Memory B cell (primary cell): Measurements from ENCODE around the gene VWDE.
"Not testable (repeated sequence)": the region's sequence is repeated elsewhere in the genome, so short reads cannot be mapped to it uniquely, and the experiment has no call there.

Source experiments
- ATAC-seq: fragments of 150-1000 bp; cut with Tn5 transposase; 2 replicates; pipeline ENCODE4 v1.10.0; 2021; ENCODE audit warnings: low read depth, mild to moderate bottlenecking, moderate library complexity
- DNase-seq, 2 donors: peaks; one replicate each; pipeline ENCODE4 v3.0.0; 2022; ENCODE audit warnings: low spot score in 2 of 2
- H3K27ac Mint-ChIP-seq: one replicate; pipeline ENCODE4 v1.8.0; 2022; ENCODE audit warnings: mild to moderate bottlenecking, moderate library complexity, mixed read lengths
- H3K27me3 Mint-ChIP-seq: one replicate; pipeline ENCODE4 v1.8.0; 2022; ENCODE audit warnings: mixed read lengths
- H3K36me3 Mint-ChIP-seq: one replicate; pipeline ENCODE4 v1.8.0; 2022; ENCODE audit warnings: mild to moderate bottlenecking, mixed read lengths
- H3K4me1 Mint-ChIP-seq: one replicate; pipeline ENCODE4 v1.8.0; 2022; ENCODE audit warnings: mixed read lengths
- H3K4me3 Mint-ChIP-seq: one replicate; pipeline ENCODE4 v1.8.0; 2022; ENCODE audit warnings: mild to moderate bottlenecking, moderate library complexity, mixed read lengths
- H3K9me3 Mint-ChIP-seq: one replicate; pipeline ENCODE4 v1.8.0; 2022; ENCODE audit warnings: mixed read lengths

The VWDE gene

GRCh38 chr7:12422554-12423320 lies 19.1 kb upstream of the VWDE start:
- Mint-ChIP-seq H3K27me3 (peaks cover 2% of the 10 kb centered on the region), H3K4me3 (no peak overlapping the region), H3K9me3 (peaks cover 2% of the 10 kb centered on the region), H3K36me3 (no peaks in the 10 kb centered on the region), H3K4me1 (no peaks in the 10 kb centered on the region), H3K27ac (no peak overlapping the region)
- ATAC-seq = no peak
- DNase-seq = no peak

- Mint-ChIP-seq H3K4me1 (no peaks in the 10 kb centered on the region), H3K9me3 (peaks cover 4% of the 10 kb centered on the region), H3K4me3 (no peak overlapping the region), H3K36me3 (no peaks in the 10 kb centered on the region), H3K27ac (no peak overlapping the region), H3K27me3 (no peaks in the 10 kb centered on the region)
- no peak for DNase-seq
- ATAC-seq = no peak
These were observed 14.8 kb upstream of the VWDE start for GRCh38 chr7:12418452-12418851.

- Mint-ChIP-seq H3K9me3 (peaks cover 6% of the 10 kb centered on the region), H3K36me3 (no peaks in the 10 kb centered on the region), H3K4me3 (no peak overlapping the region), H3K4me1 (no peaks in the 10 kb centered on the region), H3K27ac (no peak overlapping the region), H3K27me3 (no peaks in the 10 kb centered on the region)
- ATAC-seq (no peak), DNase-seq (no peak)
These were observed 11.4 kb upstream of the VWDE start for GRCh38 chr7:12415072-12415471.

- H3K4me1 Mint-ChIP-seq = no peaks in the 10 kb centered on the region
These were observed 8.7 kb upstream of the VWDE start for GRCh38 chr7:12412407-12412806.

DNA sequence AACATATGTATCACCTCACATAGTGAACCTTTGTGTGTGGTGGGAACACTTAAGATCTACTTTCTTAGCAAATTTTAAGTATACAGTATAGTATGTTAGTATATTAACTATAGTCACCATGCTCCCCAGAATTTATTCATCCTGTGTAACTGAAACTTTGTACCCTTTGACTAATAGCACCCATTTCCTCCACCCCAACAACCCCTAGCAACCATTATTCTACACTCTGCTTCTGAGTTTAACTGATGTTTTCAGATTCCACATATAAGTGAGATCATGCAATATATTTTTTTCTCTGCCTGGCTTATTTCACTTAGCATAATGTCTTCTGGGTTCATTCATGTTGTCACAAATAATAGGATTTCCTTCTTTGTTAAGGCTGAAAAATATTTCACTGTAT lies 6.9 kb upstream of the VWDE start:
- H3K27ac Mint-ChIP-seq = no peak overlapping the region
- peaks cover 5% of the 10 kb centered on the region for H3K9me3 Mint-ChIP-seq
- no peak for ATAC-seq
- no peaks in the 10 kb centered on the region for H3K36me3 Mint-ChIP-seq
- DNase-seq = no peak
- H3K4me1 Mint-ChIP-seq = no peaks in the 10 kb centered on the region
- no peaks in the 10 kb centered on the region for H3K27me3 Mint-ChIP-seq
- no peak overlapping the region for H3K4me3 Mint-ChIP-seq

More at GRCh38 chr7:12412407-12412806, 8.7 kb upstream of the VWDE start:
- DNase-seq (no peak), ATAC-seq (no peak)
- H3K27ac Mint-ChIP-seq = no peak overlapping the region
- no peak overlapping the region for H3K4me3 Mint-ChIP-seq
- peaks cover 5% of the 10 kb centered on the region for H3K9me3 Mint-ChIP-seq
- no peaks in the 10 kb centered on the region for H3K27me3 Mint-ChIP-seq
- no peaks in the 10 kb centered on the region for H3K36me3 Mint-ChIP-seq

GRCh38 chr7:12409097-12409711 lies 5.5 kb upstream of the VWDE start:
- Mint-ChIP-seq H3K9me3 (peaks cover 5% of the 10 kb centered on the region), H3K4me3 (no peak overlapping the region), H3K4me1 (no peaks in the 10 kb centered on the region), H3K27ac (no peak overlapping the region), H3K27me3 (no peaks in the 10 kb centered on the region), H3K36me3 (no peaks in the 10 kb centered on the region)
- no peak for ATAC-seq
- no peak for DNase-seq

DNA sequence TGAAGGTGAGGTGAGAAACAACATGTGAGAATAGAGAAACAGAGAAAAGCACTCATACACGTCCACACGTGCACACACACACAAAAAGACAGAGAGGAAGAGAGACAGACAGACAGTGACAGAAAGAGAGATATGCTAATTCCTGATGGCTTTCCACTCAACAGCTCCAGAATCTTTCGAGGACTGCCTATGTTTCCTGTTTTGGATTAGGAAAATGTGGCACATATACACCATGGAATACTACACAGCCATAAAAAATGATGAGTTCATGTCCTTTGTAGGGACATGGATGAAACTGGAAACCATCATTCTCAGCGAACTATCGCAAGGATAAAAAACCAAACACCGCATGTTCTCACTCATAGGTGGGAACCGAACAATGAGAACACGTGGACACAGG lies 4.0 kb upstream of the VWDE start:
- H3K4me1 Mint-ChIP-seq, H3K27me3 Mint-ChIP-seq, H3K36me3 Mint-ChIP-seq, H3K27ac Mint-ChIP-seq, H3K4me3 Mint-ChIP-seq, H3K9me3 Mint-ChIP-seq, ATAC-seq, DNase-seq: not testable (repeated sequence)

DNA sequence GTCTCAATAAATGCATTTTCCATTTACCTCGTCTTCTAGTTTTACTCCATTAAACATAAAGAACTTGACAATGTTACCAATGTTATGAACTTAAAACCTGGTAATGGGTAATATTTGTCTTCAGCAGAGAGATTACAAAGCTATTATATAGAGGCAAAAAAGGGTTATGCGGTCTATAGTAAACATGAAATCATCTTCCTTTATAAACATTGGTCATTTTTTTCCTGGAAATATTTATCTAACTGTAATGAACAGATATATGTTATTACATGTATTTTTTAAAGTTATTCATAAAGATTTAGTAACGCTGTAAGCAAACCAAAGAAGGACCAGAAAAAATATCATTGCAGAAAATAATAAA lies 1.3 kb downstream of the VWDE start:
- H3K36me3 Mint-ChIP-seq = no peaks in the 10 kb centered on the region
- peaks cover 8% of the 10 kb centered on the region for H3K4me1 Mint-ChIP-seq
- peaks cover 10% of the 10 kb centered on the region for H3K9me3 Mint-ChIP-seq
- no peak for DNase-seq
- no peak overlapping the region for H3K27ac Mint-ChIP-seq
- H3K27me3 Mint-ChIP-seq = no peaks in the 10 kb centered on the region
- H3K4me3 Mint-ChIP-seq = no peak overlapping the region
- ATAC-seq = no peak

DNA sequence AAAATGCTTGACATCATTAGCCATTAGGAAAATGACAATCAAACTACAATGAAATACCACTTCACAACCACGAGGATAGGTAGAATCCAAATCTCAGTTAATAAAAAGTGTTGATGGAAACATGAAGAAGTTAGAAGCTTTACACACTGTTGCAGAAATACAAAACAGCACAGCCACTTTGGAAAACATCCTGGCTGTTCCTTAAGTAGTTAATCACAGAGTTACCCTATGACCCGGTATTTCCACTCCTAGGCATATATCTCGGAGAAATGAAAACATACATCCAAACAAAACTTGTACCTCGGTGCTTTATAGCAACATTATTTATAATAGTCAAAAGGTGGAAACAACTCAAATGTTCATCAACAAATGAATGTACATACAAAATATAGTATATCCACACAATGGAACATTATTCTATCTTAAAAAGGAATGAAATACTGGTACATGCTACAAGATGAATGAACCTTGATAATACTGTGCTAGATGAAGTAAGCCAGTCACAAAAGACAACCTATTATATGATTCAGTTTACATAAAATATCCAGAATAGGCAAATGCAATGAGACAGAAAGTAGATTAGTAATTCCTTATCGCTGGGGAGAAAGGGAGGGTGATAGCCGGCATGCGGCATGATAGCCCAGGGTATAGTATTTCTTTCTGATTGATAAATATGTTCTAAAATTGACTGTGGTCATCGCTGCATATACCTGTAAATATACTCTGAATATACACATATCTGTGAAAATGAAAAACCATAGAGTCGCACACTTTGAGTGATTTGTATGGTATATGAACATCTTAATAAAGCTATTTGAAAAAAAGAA lies 1.9 kb downstream of the VWDE start:
- ATAC-seq (no peak), DNase-seq (no peak)
- H3K36me3 Mint-ChIP-seq = no peaks in the 10 kb centered on the region
- no peaks in the 10 kb centered on the region for H3K27me3 Mint-ChIP-seq
- H3K9me3 Mint-ChIP-seq = peaks cover 10% of the 10 kb centered on the region
- H3K27ac Mint-ChIP-seq = no peak overlapping the region
- no peak overlapping the region for H3K4me3 Mint-ChIP-seq
- H3K4me1 Mint-ChIP-seq = peaks cover 8% of the 10 kb centered on the region

GRCh38 chr7:12398186-12398585 lies 5.5 kb downstream of the VWDE start:
- no peak for ATAC-seq

DNA sequence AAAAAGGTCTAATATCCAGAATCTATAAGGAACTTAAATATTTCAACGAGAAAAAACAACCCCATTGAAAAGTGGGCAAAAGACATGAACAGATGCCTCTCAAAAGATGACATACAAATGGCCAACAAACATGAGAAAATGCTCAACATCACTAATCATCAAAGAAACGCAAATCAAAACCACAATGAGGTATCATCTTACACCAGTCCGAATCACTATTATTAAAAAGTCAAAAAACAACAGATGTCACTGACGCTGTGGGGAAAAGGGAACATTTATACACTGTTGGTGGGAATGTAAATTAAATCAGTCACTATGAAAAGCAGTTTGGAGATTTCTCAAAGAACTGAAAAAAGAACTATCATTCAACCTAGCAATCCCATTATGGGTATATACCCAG lies 6.0 kb downstream of the VWDE start:
- Mint-ChIP-seq H3K27ac (no peak overlapping the region), H3K9me3 (peaks cover 10% of the 10 kb centered on the region), H3K4me1 (no peaks in the 10 kb centered on the region), H3K36me3 (no peaks in the 10 kb centered on the region), H3K27me3 (no peaks in the 10 kb centered on the region), H3K4me3 (no peak overlapping the region)
- DNase-seq (no peak), ATAC-seq (no peak)

More at GRCh38 chr7:12398186-12398585, 5.5 kb downstream of the VWDE start:
- DNase-seq = no peak
- no peaks in the 10 kb centered on the region for H3K36me3 Mint-ChIP-seq
- H3K4me3 Mint-ChIP-seq = no peak overlapping the region
- H3K9me3 Mint-ChIP-seq = peaks cover 10% of the 10 kb centered on the region
- no peaks in the 10 kb centered on the region for H3K27me3 Mint-ChIP-seq
- no peak overlapping the region for H3K27ac Mint-ChIP-seq
- H3K4me1 Mint-ChIP-seq = peaks cover 2% of the 10 kb centered on the region

GRCh38 chr7:12396670-12397069 lies 7.0 kb downstream of the VWDE start:
- not testable (repeated sequence) for H3K27me3 Mint-ChIP-seq, H3K36me3 Mint-ChIP-seq, H3K9me3 Mint-ChIP-seq, H3K4me1 Mint-ChIP-seq, H3K27ac Mint-ChIP-seq, ATAC-seq, DNase-seq, H3K4me3 Mint-ChIP-seq

DNA sequence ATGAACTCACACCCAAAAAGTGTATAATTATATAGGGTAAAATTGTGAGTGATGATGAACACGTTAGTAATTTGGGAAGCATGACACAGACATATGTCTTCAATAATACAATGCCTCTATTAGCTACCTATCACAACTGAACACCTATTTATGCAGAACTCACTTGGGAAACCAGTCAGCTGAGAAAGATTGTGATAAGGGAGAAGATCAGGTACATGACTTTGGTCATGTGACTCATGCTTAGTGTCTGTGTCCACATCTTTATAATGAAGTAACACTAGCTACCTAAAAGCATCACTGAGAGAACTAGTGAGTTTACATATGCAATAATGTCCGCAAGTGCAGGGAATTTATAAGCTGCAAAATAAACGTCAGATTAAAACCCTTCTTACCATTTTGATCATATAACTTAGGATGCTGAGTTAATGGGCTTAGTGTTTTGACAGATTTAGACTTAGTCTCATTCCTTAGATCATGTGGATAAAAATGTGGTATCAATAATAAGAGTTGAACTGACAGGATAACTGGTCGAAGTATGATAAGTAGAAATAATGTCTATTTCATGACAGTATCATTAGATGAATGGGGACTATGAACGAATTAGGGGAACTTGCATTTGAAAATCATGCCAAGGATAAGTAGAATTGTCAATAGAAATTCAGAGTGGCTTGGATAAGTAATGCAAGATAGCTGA lies 11.6 kb downstream of the VWDE start:
- DNase-seq (no peak), ATAC-seq (no peak)
- no peaks in the 10 kb centered on the region for H3K9me3 Mint-ChIP-seq
- H3K27me3 Mint-ChIP-seq = peaks cover 1% of the 10 kb centered on the region
- H3K27ac Mint-ChIP-seq = no peak overlapping the region
- H3K36me3 Mint-ChIP-seq = no peaks in the 10 kb centered on the region
- H3K4me1 Mint-ChIP-seq = no peaks in the 10 kb centered on the region
- H3K4me3 Mint-ChIP-seq = no peak overlapping the region
